ENCODE measurements around the gene TGFB2. TPM values are rescaled to one million over a fixed set of nuclear protein-coding genes. Genes with fewer than 3 reads are reported as not detected.

Gene TGFB2
- total RNA-seq, 1 experiment from 2014 or later = 0.34 TPM

DNA sequence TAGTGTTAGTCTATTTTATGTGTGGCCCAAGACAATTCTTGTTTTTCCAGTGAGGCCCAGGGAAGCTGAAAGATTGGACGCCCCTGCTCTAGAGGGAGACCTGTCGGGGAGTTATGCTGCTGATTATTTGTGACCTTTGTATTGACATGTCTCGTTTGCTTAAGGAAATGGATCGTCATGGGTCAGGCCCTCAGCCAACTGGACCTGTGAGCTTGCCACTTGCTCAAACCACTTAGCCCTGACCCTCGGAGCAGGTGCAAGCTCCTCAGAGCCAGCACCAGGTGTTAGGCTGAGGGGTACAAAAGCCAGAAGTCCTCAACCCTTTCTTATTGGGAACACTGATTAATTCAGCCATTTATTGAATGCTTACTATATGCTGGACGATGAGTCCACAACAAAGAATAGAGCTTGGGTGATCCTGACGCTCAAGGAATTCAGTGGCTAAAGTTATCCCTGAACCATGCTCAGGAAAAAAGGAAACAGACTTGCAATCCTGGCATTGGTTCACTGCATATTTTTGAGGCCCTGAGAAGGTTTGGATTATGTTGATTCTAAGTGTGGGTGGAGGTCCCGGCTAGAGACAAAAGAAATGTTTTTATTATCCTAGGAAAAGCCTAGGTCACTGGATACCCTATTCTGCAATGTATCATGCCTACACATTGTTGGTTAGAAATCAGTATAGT, 19.0 kb downstream of the TGFB2 start:
- Histone ChIP-seq H3K4me2 (ENCODE audit: low read length) (no peak overlapping the region), H2AFZ (ENCODE audit: low read depth, low read length, poor library complexity, severe bottlenecking) (no peak overlapping the region), H3K4me3 (replicated peaks in 1 of 2; ENCODE audit: low read depth in 1 of 2, low read length in 2 of 2) (no peak overlapping the region), H3K9me2 (ENCODE audit: insufficient read depth) (no peaks in the 10 kb centered on the region), H3K9me3 (ENCODE audit: control insufficient read depth in 1 of 2, insufficient read depth in 1 of 2, low read depth in 1 of 2, low read length in 2 of 2) (no peaks in the 10 kb centered on the region), H3K36me3 (ENCODE audit: control insufficient read depth in 1 of 2, insufficient read depth in 2 of 2, low read length in 2 of 2) (no peaks in the 10 kb centered on the region), H3K27me3 (ENCODE audit: insufficient read depth, low read length) (no peaks in the 10 kb centered on the region), H4K20me1 (ENCODE audit: insufficient read depth) (no peaks in the 10 kb centered on the region), H3K9ac (ENCODE audit: low read length) (no peak overlapping the region), H3K4me1 (ENCODE audit: control insufficient read depth in 1 of 2, insufficient read depth in 2 of 2, low read length in 2 of 2) (no peaks in the 10 kb centered on the region; a peak in 1 of 4 replicates), H3K27ac (ENCODE audit: low read depth, low read length) (no peak overlapping the region), H3K79me2 (ENCODE audit: insufficient read depth, low read length) (no peaks in the 10 kb centered on the region)
- ChIA-PET RAD21 (ENCODE audit: low non-redundant PET in 1 of 2, low total read pairs in 2 of 2, uncharacterized antibody in 2 of 2, unreplicated experiment in 2 of 2) (no interaction called here), CTCF (no interaction called here), POLR2A (no interaction called here)
- no TSS peak for BruUV-seq (replicated peaks)
- intact Hi-C loops (cut with micrococcal nuclease) = loop anchor here (5.0 to 10.0 kb wide), 2 partner anchors 293 to 631 kb away; no protein-coding TSS in a partner anchor
- DNase-seq (ENCODE audit: low read depth, low spot score) (no peak), ATAC-seq (no peak)
- no peak for TF ChIP-seq ELF1 (IDR thresholded peaks at IDR 0.05; ENCODE audit: borderline replicate concordance, low read depth)
- TF ChIP-seq POLR2A (IDR thresholded peaks at IDR 0.05; ENCODE audit: borderline replicate concordance, extremely low read depth, insufficient read depth, insufficient read length) = no peak
- TF ChIP-seq TCF7L2 (IDR thresholded peaks at IDR 0.05; ENCODE audit: borderline replicate concordance, extremely low read depth, insufficient read depth, insufficient read length) = no peak
- TF ChIP-seq CBX3 (IDR thresholded peaks at IDR 0.05; ENCODE audit: low read depth) = no peak
- TF ChIP-seq, protein P1, sequence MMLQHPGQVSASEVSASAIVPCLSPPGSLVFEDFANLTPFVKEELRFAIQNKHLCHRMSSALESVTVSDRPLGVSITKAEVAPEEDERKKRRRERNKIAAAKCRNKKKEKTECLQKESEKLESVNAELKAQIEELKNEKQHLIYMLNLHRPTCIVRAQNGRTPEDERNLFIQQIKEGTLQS (IDR thresholded peaks at IDR 0.05) = no peak
- TF ChIP-seq EZH2 (IDR thresholded peaks at IDR 0.05) = no peak
- TF ChIP-seq, protein P2, sequence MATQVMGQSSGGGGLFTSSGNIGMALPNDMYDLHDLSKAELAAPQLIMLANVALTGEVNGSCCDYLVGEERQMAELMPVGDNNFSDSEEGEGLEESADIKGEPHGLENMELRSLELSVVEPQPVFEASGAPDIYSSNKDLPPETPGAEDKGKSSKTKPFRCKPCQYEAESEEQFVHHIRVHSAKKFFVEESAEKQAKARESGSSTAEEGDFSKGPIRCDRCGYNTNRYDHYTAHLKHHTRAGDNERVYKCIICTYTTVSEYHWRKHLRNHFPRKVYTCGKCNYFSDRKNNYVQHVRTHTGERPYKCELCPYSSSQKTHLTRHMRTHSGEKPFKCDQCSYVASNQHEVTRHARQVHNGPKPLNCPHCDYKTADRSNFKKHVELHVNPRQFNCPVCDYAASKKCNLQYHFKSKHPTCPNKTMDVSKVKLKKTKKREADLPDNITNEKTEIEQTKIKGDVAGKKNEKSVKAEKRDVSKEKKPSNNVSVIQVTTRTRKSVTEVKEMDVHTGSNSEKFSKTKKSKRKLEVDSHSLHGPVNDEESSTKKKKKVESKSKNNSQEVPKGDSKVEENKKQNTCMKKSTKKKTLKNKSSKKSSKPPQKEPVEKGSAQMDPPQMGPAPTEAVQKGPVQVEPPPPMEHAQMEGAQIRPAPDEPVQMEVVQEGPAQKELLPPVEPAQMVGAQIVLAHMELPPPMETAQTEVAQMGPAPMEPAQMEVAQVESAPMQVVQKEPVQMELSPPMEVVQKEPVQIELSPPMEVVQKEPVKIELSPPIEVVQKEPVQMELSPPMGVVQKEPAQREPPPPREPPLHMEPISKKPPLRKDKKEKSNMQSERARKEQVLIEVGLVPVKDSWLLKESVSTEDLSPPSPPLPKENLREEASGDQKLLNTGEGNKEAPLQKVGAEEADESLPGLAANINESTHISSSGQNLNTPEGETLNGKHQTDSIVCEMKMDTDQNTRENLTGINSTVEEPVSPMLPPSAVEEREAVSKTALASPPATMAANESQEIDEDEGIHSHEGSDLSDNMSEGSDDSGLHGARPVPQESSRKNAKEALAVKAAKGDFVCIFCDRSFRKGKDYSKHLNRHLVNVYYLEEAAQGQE (IDR thresholded peaks at IDR 0.05; ENCODE audit: low read depth) = no peak
- TF ChIP-seq YY1 (IDR thresholded peaks at IDR 0.05; ENCODE audit: extremely low read depth, insufficient replicate concordance, low read depth, low read length) = no peak
- TF ChIP-seq ZNF274 (IDR thresholded peaks at IDR 0.05; ENCODE audit: low read depth, low read length) = no peak
- no peak for TF ChIP-seq POLR2AphosphoS5 (IDR thresholded peaks at IDR 0.05; ENCODE audit: low read depth, low read length)
- TF ChIP-seq ZFX (IDR thresholded peaks at IDR 0.05) = no peak
